Neural cell (in vitro differentiated cells): ENCODE measurements around the gene HRH2. TPM values are rescaled to one million over a fixed set of nuclear protein-coding genes. Genes with fewer than 3 reads are reported as not detected.
"Not testable (repeated sequence)": the region's sequence is repeated elsewhere in the genome, so short reads cannot be mapped to it uniquely, and the experiment has no call there.

Source experiments
- H2AFZ ChIP-seq: fragments of 200-600, 300-800 bp; sonication (generic), shearing (Covaris generic); 2 replicates; pipeline ENCODE4 v1.6.0; 2014; ENCODE audit warnings: low read depth, mild to moderate bottlenecking, antibody characterized with exemption, low read length, moderate library complexity
- H3F3A ChIP-seq: fragments of 200-600 bp; shearing (Covaris generic); 2 replicates; pipeline ENCODE4 v1.6.1; 2016; ENCODE audit warnings: mild to moderate bottlenecking, moderate library complexity, mixed read lengths, antibody characterized with exemption, low read length; ENCODE audit not compliant: insufficient read depth, poor library complexity, severe bottlenecking
- H3K27ac ChIP-seq: fragments of 200-600, 300-800 bp; sonication (generic), shearing (Covaris generic); 2 replicates; pipeline ENCODE4 v1.5.1; 2014; ENCODE audit warnings: mild to moderate bottlenecking, low read length, moderate library complexity
- H3K27me3 ChIP-seq: fragments of 300-800, 200-600 bp; sonication (generic), shearing (Covaris generic); 2 replicates; pipeline ENCODE4 v1.6.0; 2014; ENCODE audit warnings: mild to moderate bottlenecking, low read depth, low read length, moderate library complexity; ENCODE audit not compliant: insufficient read depth
- H3K36me3 ChIP-seq: fragments of 300-800, 200-600 bp; sonication (generic), shearing (Covaris generic); 2 replicates; pipeline ENCODE4 v1.5.1; 2014; ENCODE audit warnings: mild to moderate bottlenecking, antibody characterized with exemption, low read length, moderate library complexity; ENCODE audit not compliant: insufficient read depth
- H3K4me2 ChIP-seq: fragments of 300-800, 200-600 bp; sonication (generic), shearing (Covaris generic); 2 replicates; pipeline ENCODE4 v1.6.0; 2014; ENCODE audit warnings: mild to moderate bottlenecking, low read length
- H3K4me3 ChIP-seq: fragments of 300-800, 200-600 bp; sonication (generic), shearing (Covaris generic); 2 replicates; pipeline ENCODE4 v1.5.1; 2014; ENCODE audit warnings: mild to moderate bottlenecking, low read length, moderate library complexity
- H3K79me2 ChIP-seq: fragments of 200-600 bp; shearing (Covaris generic); replicated peaks from 2 replicates; pipeline ENCODE4 v1.6.0; 2014; ENCODE audit warnings: mild to moderate bottlenecking, low read length, moderate library complexity; ENCODE audit not compliant: insufficient read depth
- H3K9ac ChIP-seq: fragments of 300-800, 200-600 bp; sonication (generic), shearing (Covaris generic); 2 replicates; pipeline ENCODE4 v1.6.1; 2016; ENCODE audit warnings: mild to moderate bottlenecking, low read length, mixed read lengths
- H3K9me2 ChIP-seq: fragments of 200-600 bp; shearing (Covaris generic); 2 replicates; pipeline ENCODE4 v1.6.1; 2016; ENCODE audit warnings: mild to moderate bottlenecking, low read length, mixed read lengths; ENCODE audit not compliant: insufficient read depth
- H3K9me3 ChIP-seq: fragments of 200-600, 300-800 bp; sonication (generic), shearing (Covaris generic); 2 replicates; pipeline ENCODE4 v1.6.1; 2016; ENCODE audit warnings: mild to moderate bottlenecking, mixed run types, low read length, moderate library complexity, mixed read lengths
- H4K20me1 ChIP-seq: fragments of 200-600 bp; shearing (Covaris generic); 2 replicates; pipeline ENCODE4 v1.6.1; 2016; ENCODE audit warnings: mild to moderate bottlenecking, mixed run types; ENCODE audit not compliant: insufficient read depth
- EP300 ChIP-seq: fragments of 450-650 bp; conservative IDR thresholded peaks from 2 replicates; pipeline ENCODE4 v1.6.1; 2014; ENCODE audit warnings: antibody characterized with exemption, mild to moderate bottlenecking, moderate library complexity; ENCODE audit not compliant: poor library complexity, severe bottlenecking
- EZH2 ChIP-seq: fragments of 200-600, 300-800 bp; shearing (Covaris generic), sonication (generic); IDR thresholded peaks from 2 replicates; pipeline ENCODE4 v1.6.1; 2014; ENCODE audit warnings: antibody characterized with exemption, low read length, borderline replicate concordance, mild to moderate bottlenecking; ENCODE audit not compliant: insufficient read depth, poor library complexity, severe bottlenecking
- MXI1 ChIP-seq: fragments of 450-650 bp; conservative IDR thresholded peaks from 2 replicates; pipeline ENCODE4 v1.6.1; 2014; ENCODE audit warnings: antibody characterized with exemption, mild to moderate bottlenecking; ENCODE audit not compliant: poor library complexity, severe bottlenecking
- POLR2AphosphoS5 ChIP-seq: IDR thresholded peaks from 2 replicates; pipeline ENCODE4 v1.6.1; 2012
- RAD21 ChIP-seq: fragments of 450-650 bp; conservative IDR thresholded peaks from 2 replicates; pipeline ENCODE4 v1.6.1; 2014; ENCODE audit warnings: antibody characterized with exemption, mild to moderate bottlenecking, moderate library complexity
- SMC3 ChIP-seq: fragments of 450-650 bp; conservative IDR thresholded peaks from 2 replicates; pipeline ENCODE4 v1.6.1; 2014; ENCODE audit warnings: antibody characterized with exemption, mild to moderate bottlenecking, moderate library complexity; ENCODE audit not compliant: poor library complexity
- TAF1 ChIP-seq: IDR thresholded peaks from 2 replicates; pipeline ENCODE4 v1.6.1; 2012; ENCODE audit warnings: low read depth
- polyA plus RNA-seq: library from polyadenylated mRNA; depleted of rRNA; stranded (reverse); fragments of >200 nt; gene quantifications from 2 replicates; pipeline ENCODE4 v1.2.3, GENCODE V29; 2014
- TF ChIP-seq, protein P1 (sequence below): fragments of 450-650 bp; IDR thresholded peaks from 2 replicates; pipeline ENCODE4 v1.5.1; 2014; ENCODE audit warnings: antibody characterized with exemption, mild to moderate bottlenecking, moderate library complexity; ENCODE audit not compliant: poor library complexity, severe bottlenecking
- TF ChIP-seq, protein P2 (sequence below): IDR thresholded peaks from 2 replicates; pipeline ENCODE4 v1.6.1; 2012; ENCODE audit warnings: borderline replicate concordance

HRH2 gene
- polyA plus RNA-seq, 1 donor from 2014 or later = 0.09 TPM

DNA sequence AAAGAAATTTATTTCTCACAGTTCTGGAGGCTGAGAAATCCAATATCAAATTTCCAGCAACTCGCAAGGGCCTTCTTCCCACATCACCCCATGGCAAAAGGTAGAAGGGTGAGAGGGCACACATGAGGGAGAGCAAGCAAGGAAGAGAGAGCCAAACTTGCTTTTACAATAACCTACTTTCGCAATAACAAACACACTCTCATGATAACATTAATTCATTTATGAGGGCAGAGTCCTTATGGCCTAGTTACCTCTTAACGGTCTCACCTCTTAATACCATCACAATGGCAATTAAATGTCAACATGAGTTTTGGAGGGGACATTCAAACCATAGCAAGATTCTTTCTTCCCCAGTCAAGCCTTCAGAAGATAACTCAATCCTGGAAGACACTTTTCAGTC lies 11.6 kb upstream of the HRH2 start:
- Histone ChIP-seq H2AFZ (no peak overlapping the region), H3F3A (no peaks in the 10 kb centered on the region), H3K9ac (no peak overlapping the region), H4K20me1 (no peaks in the 10 kb centered on the region), H3K27ac (no peak overlapping the region), H3K9me2 (no peaks in the 10 kb centered on the region), H3K27me3 (no peaks in the 10 kb centered on the region), H3K4me3 (no peak overlapping the region), H3K36me3 (no peaks in the 10 kb centered on the region), H3K4me2 (no peak overlapping the region), H3K9me3 (peaks cover 3% of the 10 kb centered on the region), H3K79me2 (no peaks in the 10 kb centered on the region)
- TF ChIP-seq MXI1 (no peak), EZH2 (no peak), SMC3 (no peak), EP300 (no peak), TAF1 (no peak), RAD21 (no peak), POLR2AphosphoS5 (no peak)
- TF ChIP-seq, protein P1, sequence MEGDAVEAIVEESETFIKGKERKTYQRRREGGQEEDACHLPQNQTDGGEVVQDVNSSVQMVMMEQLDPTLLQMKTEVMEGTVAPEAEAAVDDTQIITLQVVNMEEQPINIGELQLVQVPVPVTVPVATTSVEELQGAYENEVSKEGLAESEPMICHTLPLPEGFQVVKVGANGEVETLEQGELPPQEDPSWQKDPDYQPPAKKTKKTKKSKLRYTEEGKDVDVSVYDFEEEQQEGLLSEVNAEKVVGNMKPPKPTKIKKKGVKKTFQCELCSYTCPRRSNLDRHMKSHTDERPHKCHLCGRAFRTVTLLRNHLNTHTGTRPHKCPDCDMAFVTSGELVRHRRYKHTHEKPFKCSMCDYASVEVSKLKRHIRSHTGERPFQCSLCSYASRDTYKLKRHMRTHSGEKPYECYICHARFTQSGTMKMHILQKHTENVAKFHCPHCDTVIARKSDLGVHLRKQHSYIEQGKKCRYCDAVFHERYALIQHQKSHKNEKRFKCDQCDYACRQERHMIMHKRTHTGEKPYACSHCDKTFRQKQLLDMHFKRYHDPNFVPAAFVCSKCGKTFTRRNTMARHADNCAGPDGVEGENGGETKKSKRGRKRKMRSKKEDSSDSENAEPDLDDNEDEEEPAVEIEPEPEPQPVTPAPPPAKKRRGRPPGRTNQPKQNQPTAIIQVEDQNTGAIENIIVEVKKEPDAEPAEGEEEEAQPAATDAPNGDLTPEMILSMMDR = no peak
- TF ChIP-seq, protein P2, sequence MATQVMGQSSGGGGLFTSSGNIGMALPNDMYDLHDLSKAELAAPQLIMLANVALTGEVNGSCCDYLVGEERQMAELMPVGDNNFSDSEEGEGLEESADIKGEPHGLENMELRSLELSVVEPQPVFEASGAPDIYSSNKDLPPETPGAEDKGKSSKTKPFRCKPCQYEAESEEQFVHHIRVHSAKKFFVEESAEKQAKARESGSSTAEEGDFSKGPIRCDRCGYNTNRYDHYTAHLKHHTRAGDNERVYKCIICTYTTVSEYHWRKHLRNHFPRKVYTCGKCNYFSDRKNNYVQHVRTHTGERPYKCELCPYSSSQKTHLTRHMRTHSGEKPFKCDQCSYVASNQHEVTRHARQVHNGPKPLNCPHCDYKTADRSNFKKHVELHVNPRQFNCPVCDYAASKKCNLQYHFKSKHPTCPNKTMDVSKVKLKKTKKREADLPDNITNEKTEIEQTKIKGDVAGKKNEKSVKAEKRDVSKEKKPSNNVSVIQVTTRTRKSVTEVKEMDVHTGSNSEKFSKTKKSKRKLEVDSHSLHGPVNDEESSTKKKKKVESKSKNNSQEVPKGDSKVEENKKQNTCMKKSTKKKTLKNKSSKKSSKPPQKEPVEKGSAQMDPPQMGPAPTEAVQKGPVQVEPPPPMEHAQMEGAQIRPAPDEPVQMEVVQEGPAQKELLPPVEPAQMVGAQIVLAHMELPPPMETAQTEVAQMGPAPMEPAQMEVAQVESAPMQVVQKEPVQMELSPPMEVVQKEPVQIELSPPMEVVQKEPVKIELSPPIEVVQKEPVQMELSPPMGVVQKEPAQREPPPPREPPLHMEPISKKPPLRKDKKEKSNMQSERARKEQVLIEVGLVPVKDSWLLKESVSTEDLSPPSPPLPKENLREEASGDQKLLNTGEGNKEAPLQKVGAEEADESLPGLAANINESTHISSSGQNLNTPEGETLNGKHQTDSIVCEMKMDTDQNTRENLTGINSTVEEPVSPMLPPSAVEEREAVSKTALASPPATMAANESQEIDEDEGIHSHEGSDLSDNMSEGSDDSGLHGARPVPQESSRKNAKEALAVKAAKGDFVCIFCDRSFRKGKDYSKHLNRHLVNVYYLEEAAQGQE = no peak

DNA sequence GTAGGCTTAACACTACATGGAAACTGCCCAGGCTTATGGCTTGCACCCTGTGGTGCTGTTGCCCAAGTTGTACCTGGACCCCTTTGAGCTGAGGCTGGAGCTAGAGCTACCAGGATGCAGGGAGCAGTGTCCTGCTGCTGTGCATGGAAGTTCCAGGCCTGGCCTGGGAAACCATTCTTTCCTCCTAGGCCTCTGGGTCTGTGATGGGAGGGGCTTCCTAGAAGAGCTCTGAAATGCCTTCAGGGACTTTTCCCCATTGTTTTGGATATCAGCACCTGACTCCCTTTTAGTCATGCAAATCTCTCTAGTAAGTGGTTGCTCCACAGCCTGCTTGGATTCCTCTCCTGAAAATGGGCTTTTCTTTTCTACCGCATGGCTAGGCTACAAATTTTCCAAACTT lies 7.9 kb upstream of the HRH2 start:
- Histone ChIP-seq H3K9ac (no peak overlapping the region), H3F3A (no peaks in the 10 kb centered on the region), H3K9me2 (no peaks in the 10 kb centered on the region), H3K4me2 (no peak overlapping the region), H3K9me3 (peaks cover 3% of the 10 kb centered on the region), H3K36me3 (no peaks in the 10 kb centered on the region), H2AFZ (no peak overlapping the region), H3K79me2 (no peaks in the 10 kb centered on the region), H4K20me1 (no peaks in the 10 kb centered on the region), H3K4me3 (no peak overlapping the region), H3K27ac (no peak overlapping the region), H3K27me3 (no peaks in the 10 kb centered on the region)
- no peak for TF ChIP-seq EZH2
- TF ChIP-seq, protein P2 = no peak
- TF ChIP-seq MXI1 = no peak
- no peak for TF ChIP-seq TAF1
- no peak for TF ChIP-seq RAD21
- TF ChIP-seq POLR2AphosphoS5 = no peak
- TF ChIP-seq, protein P1 = no peak
- no peak for TF ChIP-seq EP300

DNA sequence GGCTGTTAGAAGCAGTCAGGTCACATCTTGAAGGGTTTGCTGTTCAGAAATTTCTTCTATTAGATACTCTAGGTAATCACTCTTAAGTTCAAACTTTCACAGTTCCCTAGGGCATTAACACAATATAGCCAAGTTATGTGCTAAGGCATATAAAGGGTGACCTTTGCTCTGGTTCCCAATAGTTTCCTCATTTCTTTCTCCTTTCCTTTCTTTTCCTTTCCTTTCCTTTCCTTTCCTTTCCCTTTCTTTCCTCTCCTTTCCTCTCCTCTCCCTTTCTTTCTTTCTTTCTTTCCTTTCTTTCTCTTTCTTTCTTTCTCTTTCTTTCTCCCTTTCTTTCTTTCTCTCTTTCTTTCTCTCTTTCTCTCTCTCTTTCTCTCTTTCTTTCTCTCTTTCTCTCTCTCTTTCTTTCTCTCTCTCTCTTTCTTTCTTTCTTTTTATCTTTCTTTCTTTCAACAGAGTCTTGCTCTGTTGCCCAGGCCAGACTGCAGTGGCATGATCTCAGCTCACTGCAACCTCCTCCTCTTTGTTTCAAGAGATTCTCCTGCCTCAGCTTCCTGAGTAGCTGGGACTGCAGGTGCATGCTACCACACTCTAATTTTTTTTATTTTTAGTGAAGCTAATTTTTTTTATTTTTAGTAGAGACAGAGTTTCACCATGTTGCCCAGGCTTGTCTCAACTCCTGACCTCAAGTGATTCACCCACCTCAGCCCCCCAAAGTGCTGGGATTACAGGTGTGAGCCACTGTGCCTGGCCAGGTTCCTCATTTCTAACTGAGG lies 7.3 kb upstream of the HRH2 start:
- H3K9ac ChIP-seq, H3K36me3 ChIP-seq, H2AFZ ChIP-seq, H3K27me3 ChIP-seq, H3K9me3 ChIP-seq, H3F3A ChIP-seq, H4K20me1 ChIP-seq, H3K79me2 ChIP-seq, H3K4me2 ChIP-seq, H3K9me2 ChIP-seq, H3K4me3 ChIP-seq, H3K27ac ChIP-seq: not testable (repeated sequence)
